ENCODE measurements around the gene MET. TPM values are rescaled to one million over a fixed set of nuclear protein-coding genes. Genes with fewer than 3 reads are reported as not detected.
A peak's percentile ranks its signal among the peaks of the same experiment; 100 is the strongest.
"Not testable (repeated sequence)": the region's sequence is repeated elsewhere in the genome, so short reads cannot be mapped to it uniquely, and the experiment has no call there.

The MET gene
- total and polyA plus RNA-seq, 2 donors (not counting 1 experiment from before 2014, with no cell fraction given) = 33.4 to 44.4 TPM

- DNase-seq (ENCODE audit: low read depth in 2 of 2) = peak in 1 of 2 donors; percentile 27
Observed at GRCh38 chr7:116632384-116632783, 39.6 kb upstream of the MET start.

GRCh38 chr7:116633131-116633988 is 38.6 kb upstream of the MET start:
- H3K4me2 ChIP-seq (ENCODE audit: extremely low read depth, insufficient read depth, low read length) = no peak overlapping the region
- no peaks in the 10 kb centered on the region for H3K9me3 ChIP-seq (ENCODE audit: control insufficient read depth, insufficient read depth, low read depth, low read length)
- no peak overlapping the region for H3K27ac ChIP-seq (ENCODE audit: insufficient read depth, low read length)
- no peaks in the 10 kb centered on the region for H3K27me3 ChIP-seq (ENCODE audit: control insufficient read depth, insufficient read depth, low read length)
- no peaks in the 10 kb centered on the region for H4K20me1 ChIP-seq (ENCODE audit: control insufficient read depth, extremely low read depth, insufficient read depth, low read length)
- TF ChIP-seq EZH2 (IDR thresholded peaks at IDR 0.05; ENCODE audit: low read length, missing control alignments) (no peak), CTCF (conservative IDR thresholded peaks at IDR 0.05 in 1 of 2, IDR thresholded peaks at IDR 0.05 in 1 of 2; ENCODE audit: low read depth in 1 of 2, low read length in 2 of 2) (no peak)
- no peak overlapping the region for H3K4me3 ChIP-seq (replicated peaks in 1 of 4; ENCODE audit: control extremely low read depth in 1 of 4, insufficient read depth in 1 of 4, low read depth in 3 of 4, low read length in 4 of 4)
- no peak overlapping the region for H2AFZ ChIP-seq (ENCODE audit: low read length)
- H3K4me1 ChIP-seq (ENCODE audit: control insufficient read depth, extremely low read depth, insufficient read depth, low read length) = no peaks in the 10 kb centered on the region
- DNase-seq (ENCODE audit: low read depth in 2 of 2) = peak; percentile 21 to 65
- H3K9ac ChIP-seq (ENCODE audit: insufficient read depth, low read length) = no peak overlapping the region
- no peaks in the 10 kb centered on the region for H3K36me3 ChIP-seq (ENCODE audit: control insufficient read depth, insufficient read depth, low read length)
- no peaks in the 10 kb centered on the region for H3K79me2 ChIP-seq (ENCODE audit: control insufficient read depth, insufficient read depth, low read length)

More at GRCh38 chr7:116632384-116632783, 39.6 kb upstream of the MET start:
- H3K4me2 ChIP-seq (ENCODE audit: extremely low read depth, insufficient read depth, low read length) = no peak overlapping the region
- no peak overlapping the region for H3K9ac ChIP-seq (ENCODE audit: insufficient read depth, low read length)
- no peaks in the 10 kb centered on the region for H3K9me3 ChIP-seq (ENCODE audit: control insufficient read depth, insufficient read depth, low read depth, low read length)
- H3K27ac ChIP-seq (ENCODE audit: insufficient read depth, low read length) = no peak overlapping the region
- H3K4me1 ChIP-seq (ENCODE audit: control insufficient read depth, extremely low read depth, insufficient read depth, low read length) = no peaks in the 10 kb centered on the region
- H3K4me3 ChIP-seq (replicated peaks in 1 of 4; ENCODE audit: control extremely low read depth in 1 of 4, insufficient read depth in 1 of 4, low read depth in 3 of 4, low read length in 4 of 4) = no peak overlapping the region
- no peaks in the 10 kb centered on the region for H3K79me2 ChIP-seq (ENCODE audit: control insufficient read depth, insufficient read depth, low read length)
- no peaks in the 10 kb centered on the region for H3K27me3 ChIP-seq (ENCODE audit: control insufficient read depth, insufficient read depth, low read length)
- H2AFZ ChIP-seq (ENCODE audit: low read length) = no peak overlapping the region
- TF ChIP-seq CTCF (conservative IDR thresholded peaks at IDR 0.05 in 1 of 2, IDR thresholded peaks at IDR 0.05 in 1 of 2; ENCODE audit: low read depth in 1 of 2, low read length in 2 of 2) (no peak), EZH2 (IDR thresholded peaks at IDR 0.05; ENCODE audit: low read length, missing control alignments) (no peak)
- no peaks in the 10 kb centered on the region for H4K20me1 ChIP-seq (ENCODE audit: control insufficient read depth, extremely low read depth, insufficient read depth, low read length)
- H3K36me3 ChIP-seq (ENCODE audit: control insufficient read depth, insufficient read depth, low read length) = no peaks in the 10 kb centered on the region

GRCh38 chr7:116636997-116637396 is 35.0 kb upstream of the MET start:
- Histone ChIP-seq H3K27ac (ENCODE audit: insufficient read depth, low read length) (no peak overlapping the region), H3K4me1 (ENCODE audit: control insufficient read depth, extremely low read depth, insufficient read depth, low read length) (no peaks in the 10 kb centered on the region), H4K20me1 (ENCODE audit: control insufficient read depth, extremely low read depth, insufficient read depth, low read length) (no peaks in the 10 kb centered on the region), H3K27me3 (ENCODE audit: control insufficient read depth, insufficient read depth, low read length) (no peaks in the 10 kb centered on the region), H3K9ac (ENCODE audit: insufficient read depth, low read length) (no peak overlapping the region), H2AFZ (ENCODE audit: low read length) (no peak overlapping the region), H3K4me2 (ENCODE audit: extremely low read depth, insufficient read depth, low read length) (no peak overlapping the region), H3K36me3 (ENCODE audit: control insufficient read depth, insufficient read depth, low read length) (no peaks in the 10 kb centered on the region), H3K4me3 (replicated peaks in 1 of 4; ENCODE audit: control extremely low read depth in 1 of 4, insufficient read depth in 1 of 4, low read depth in 3 of 4, low read length in 4 of 4) (no peak overlapping the region), H3K79me2 (ENCODE audit: control insufficient read depth, insufficient read depth, low read length) (no peaks in the 10 kb centered on the region), H3K9me3 (ENCODE audit: control insufficient read depth, insufficient read depth, low read depth, low read length) (no peaks in the 10 kb centered on the region)
- TF ChIP-seq CTCF (conservative IDR thresholded peaks at IDR 0.05 in 1 of 2, IDR thresholded peaks at IDR 0.05 in 1 of 2; ENCODE audit: low read depth in 1 of 2, low read length in 2 of 2) (no peak), EZH2 (IDR thresholded peaks at IDR 0.05; ENCODE audit: low read length, missing control alignments) (no peak)
- DNase-seq (ENCODE audit: low read depth in 2 of 2) = no peak

- H3K27me3 ChIP-seq (ENCODE audit: control insufficient read depth, insufficient read depth, low read length); H3K36me3 ChIP-seq (ENCODE audit: control insufficient read depth, insufficient read depth, low read length); H3K27ac ChIP-seq (ENCODE audit: insufficient read depth, low read length); H4K20me1 ChIP-seq (ENCODE audit: control insufficient read depth, extremely low read depth, insufficient read depth, low read length); H3K4me3 ChIP-seq (replicated peaks in 1 of 4; ENCODE audit: control extremely low read depth in 1 of 4, insufficient read depth in 1 of 4, low read depth in 3 of 4, low read length in 4 of 4); H2AFZ ChIP-seq (ENCODE audit: low read length); H3K9me3 ChIP-seq (ENCODE audit: control insufficient read depth, insufficient read depth, low read depth, low read length); H3K4me2 ChIP-seq (ENCODE audit: extremely low read depth, insufficient read depth, low read length); H3K79me2 ChIP-seq (ENCODE audit: control insufficient read depth, insufficient read depth, low read length); H3K4me1 ChIP-seq (ENCODE audit: control insufficient read depth, extremely low read depth, insufficient read depth, low read length); DNase-seq (ENCODE audit: low read depth in 2 of 2); H3K9ac ChIP-seq (ENCODE audit: insufficient read depth, low read length): not testable (repeated sequence)
Observed at GRCh38 chr7:116638592-116638991, 33.4 kb upstream of the MET start.

Data from fibroblast of lung (primary cell).